Middle frontal gyrus (tissue), 1 donor: Measurements from ENCODE around the gene IFTAP.
"Not testable (repeated sequence)": the region's sequence is repeated elsewhere in the genome, so short reads cannot be mapped to it uniquely, and the experiment has no call there.

Experiments used
- DNase-seq: peaks from one replicate; pipeline ENCODE4 v3.0.0-alpha.2; 2015; ENCODE audit warnings: low spot score; ENCODE audit errors: extremely low spot score

IFTAP gene

GRCh38 chr11:36594316-36594989 is at the start of gene IFTAP:
IFTAP (plus strand) TSS chr11:36594502; CDS start chr11:36610104, 15,602 bp downstream.
- DNase-seq, result peak; percentile 87

- no peak for DNase-seq
These were observed 43.8 kb upstream of the IFTAP start for GRCh38 chr11:36550385-36551115.

DNA sequence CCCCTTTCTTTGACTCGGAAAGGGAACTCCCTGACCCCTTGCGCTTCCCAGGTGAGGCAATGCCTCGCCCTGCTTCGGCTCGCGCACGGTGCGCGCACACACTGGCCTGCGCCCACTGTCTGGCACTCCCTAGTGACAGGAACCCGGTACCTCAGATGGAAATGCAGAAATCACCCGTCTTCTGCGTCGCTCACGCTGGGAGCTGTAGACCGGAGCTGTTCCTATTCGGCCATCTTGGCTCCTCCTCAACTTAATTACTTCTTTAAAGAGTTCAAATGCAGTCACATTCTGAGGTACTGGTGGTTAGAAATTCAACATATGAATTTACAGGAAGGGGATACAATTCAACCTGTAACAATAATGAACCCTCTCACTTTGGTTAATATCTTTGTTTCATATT is 36.9 kb upstream of the IFTAP start:
- not testable (repeated sequence) for DNase-seq

DNA sequence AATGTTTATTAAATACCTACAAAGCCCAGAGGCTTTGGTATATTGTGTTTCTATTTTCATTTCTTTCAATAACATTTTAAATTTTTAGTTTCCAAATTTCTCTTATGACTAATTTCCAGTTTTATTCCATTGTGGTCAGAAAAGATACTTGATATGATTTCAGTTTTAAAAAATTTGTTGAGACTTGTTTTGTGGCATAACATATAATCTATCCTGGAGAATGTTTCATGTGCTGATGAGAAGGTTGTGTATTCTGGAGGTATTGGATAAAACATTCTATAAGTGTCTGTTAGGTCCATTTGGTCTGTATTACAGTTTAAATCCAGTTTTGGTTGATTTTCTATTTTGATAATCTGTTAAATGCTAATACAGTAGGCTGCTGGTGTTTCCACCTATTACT is 36.3 kb upstream of the IFTAP start:
- DNase-seq, result no peak

GRCh38 chr11:36558571-36559413 is 35.5 kb upstream of the IFTAP start:
- no peak for DNase-seq

GRCh38 chr11:36564376-36565030 is 29.8 kb upstream of the IFTAP start:
- DNase-seq, result peak; percentile 77

GRCh38 chr11:36565031-36565610 is 29.2 kb upstream of the IFTAP start:
- no peak for DNase-seq

- no peak for DNase-seq
These were observed 27.8 kb upstream of the IFTAP start for GRCh38 chr11:36566407-36567053.

DNA sequence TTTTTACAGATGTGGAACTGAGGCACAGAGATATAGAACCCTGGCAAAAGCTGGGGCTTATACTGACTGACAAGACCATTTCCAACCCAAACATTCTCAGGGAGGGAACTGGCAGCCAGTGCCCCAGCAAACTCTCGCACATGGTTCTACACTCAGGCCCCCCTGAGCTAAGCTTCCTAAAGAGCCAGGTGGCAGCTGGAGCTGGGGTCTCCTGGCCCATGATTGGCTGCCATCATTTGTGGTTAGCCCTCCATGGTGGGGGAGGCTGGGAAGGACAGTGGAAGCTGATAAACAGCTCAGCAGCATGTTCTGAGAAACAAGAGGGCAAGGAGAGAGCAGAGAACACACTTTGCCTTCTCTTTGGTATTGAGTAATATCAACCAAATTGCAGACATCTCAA is 26.6 kb upstream of the IFTAP start, which contains the start of gene RAG1:
Gene RAG1 (plus strand): TSS at position 314 of the 400 bp plus-strand sequence. CDS start 5,298 bp downstream, outside the sequence.
- DNase-seq, result no peak

GRCh38 chr11:36569095-36569494 is 25.2 kb upstream of the IFTAP start:
- DNase-seq, result no peak

DNA sequence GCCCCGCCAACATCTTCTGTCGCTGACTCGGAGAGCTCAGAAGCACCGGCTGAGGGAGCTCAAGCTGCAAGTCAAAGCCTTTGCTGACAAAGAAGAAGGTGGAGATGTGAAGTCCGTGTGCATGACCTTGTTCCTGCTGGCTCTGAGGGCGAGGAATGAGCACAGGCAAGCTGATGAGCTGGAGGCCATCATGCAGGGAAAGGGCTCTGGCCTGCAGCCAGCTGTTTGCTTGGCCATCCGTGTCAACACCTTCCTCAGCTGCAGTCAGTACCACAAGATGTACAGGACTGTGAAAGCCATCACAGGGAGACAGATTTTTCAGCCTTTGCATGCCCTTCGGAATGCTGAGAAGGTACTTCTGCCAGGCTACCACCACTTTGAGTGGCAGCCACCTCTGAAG is 19.8 kb upstream of the IFTAP start:
- DNase-seq, result no peak

GRCh38 chr11:36577373-36577772 is 16.9 kb upstream of the IFTAP start:
- DNase-seq, result no peak

- no peak for DNase-seq
These were observed 16.4 kb upstream of the IFTAP start for GRCh38 chr11:36577859-36578258.

DNA sequence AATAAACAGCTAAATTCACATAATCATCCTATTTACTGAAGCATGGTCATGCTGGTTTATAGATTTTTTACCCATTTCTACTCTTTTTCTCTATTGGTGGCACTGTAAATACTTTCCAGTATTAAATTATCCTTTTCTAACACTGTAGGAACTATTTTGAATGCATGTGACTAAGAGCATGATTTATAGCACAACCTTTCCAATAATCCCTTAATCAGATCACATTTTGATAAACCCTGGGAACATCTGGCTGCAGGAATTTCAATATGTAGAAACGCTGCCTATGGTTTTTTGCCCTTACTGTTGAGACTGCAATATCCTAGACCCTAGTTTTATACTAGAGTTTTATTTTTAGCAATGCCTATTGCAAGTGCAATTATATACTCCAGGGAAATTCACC is 15.8 kb upstream of the IFTAP start:
- DNase-seq, result no peak

DNA sequence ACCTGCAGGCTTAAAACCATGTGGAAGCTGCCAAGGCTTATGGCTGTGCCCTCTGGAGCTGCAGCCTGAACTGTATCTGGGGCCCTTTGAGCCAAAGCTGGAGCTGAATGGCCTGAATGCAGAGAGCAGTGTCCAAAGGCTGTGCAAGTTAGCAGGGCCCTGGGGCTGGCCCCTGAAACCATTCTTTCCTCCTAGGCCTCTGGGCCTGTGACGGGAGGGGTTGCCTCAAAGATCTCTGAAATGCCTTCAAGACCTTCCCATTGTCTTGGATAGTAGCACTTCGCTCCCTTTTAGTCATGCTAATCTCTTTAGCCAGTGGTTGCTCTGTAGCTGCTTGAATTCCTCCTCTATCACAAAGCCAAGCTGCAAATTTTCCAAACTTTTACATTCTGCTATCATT is 12.8 kb upstream of the IFTAP start:
- DNase-seq, result no peak

GRCh38 chr11:36583667-36584066 is 10.6 kb upstream of the IFTAP start:
- no peak for DNase-seq

DNA sequence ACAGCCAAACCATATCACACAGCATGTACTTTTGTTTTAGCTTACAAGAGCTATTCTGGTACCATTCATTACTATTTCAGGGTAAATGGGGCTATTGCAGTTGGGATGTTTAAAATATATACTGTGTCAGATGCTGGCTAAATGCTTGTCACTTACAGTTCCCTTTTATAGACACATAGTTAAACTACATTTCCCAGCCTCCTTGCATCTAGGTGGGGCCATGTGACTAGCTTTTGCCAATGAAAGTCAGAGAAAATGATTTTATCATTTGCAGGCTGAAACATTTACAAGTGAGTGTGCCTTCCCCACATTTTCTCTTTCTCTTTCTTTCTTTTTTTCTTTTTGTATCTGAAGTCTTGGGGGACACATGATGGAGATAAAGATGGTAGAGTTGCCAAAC is 7.8 kb upstream of the IFTAP start:
- DNase-seq, result no peak

GRCh38 chr11:36588099-36588498 is 6.2 kb upstream of the IFTAP start:
- no peak for DNase-seq

GRCh38 chr11:36590513-36590912 is 3.8 kb upstream of the IFTAP start:
- DNase-seq, result no peak

DNA sequence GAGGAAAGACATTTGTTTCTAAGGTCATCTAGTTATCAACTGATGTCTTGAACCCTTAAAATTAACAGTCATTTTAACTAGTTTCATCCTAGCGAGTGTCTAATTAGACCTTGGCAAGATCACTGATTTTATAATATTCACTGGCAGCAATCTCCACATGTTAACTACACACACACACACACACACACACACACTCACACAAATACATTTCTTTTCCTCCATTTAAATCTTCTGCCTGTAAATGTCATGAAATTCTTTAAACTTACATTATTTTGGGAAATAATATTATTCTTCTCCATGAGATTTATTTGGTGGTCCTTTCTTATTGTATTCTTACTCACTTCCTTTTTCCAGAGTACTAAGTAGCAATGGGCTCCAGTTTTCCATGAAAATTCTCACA is 2.9 kb upstream of the IFTAP start:
- DNase-seq, result no peak

- DNase-seq, result no peak
These were observed 2.6 kb downstream of the IFTAP start for GRCh38 chr11:36596880-36597279.
